GM23338 (cell line): Measurements from ENCODE around the gene HSPA14. TPM values are rescaled to one million over a fixed set of nuclear protein-coding genes. Genes with fewer than 3 reads are reported as not detected.

Source experiments
- ATAC-seq: fragments of 200-7000 bp; cut with Tn5 transposase; 3 replicates; pipeline ENCODE4 v1.9.1; 2020
- DNase-seq: peaks from one replicate; pipeline ENCODE4 v3.0.0-alpha.2; 2015; ENCODE audit warnings: low spot score
- H2AFZ ChIP-seq: fragments of 200-600 bp; sonication (generic); 2 replicates; pipeline ENCODE4 v1.8.0; 2016; ENCODE audit warnings: antibody characterized with exemption, mild to moderate bottlenecking, moderate library complexity
- H3F3A ChIP-seq: fragments of 200-600 bp; sonication (generic); replicated peaks from 2 replicates; pipeline ENCODE4 v1.8.0; 2017; ENCODE audit warnings: antibody characterized with exemption, mixed run types, low read depth
- H3K27ac ChIP-seq: fragments of 200-600 bp; sonication (generic); 2 replicates; pipeline ENCODE4 v1.6.1; 2016; ENCODE audit warnings: low read depth
- H3K27me3 ChIP-seq: fragments of 200-600 bp; sonication (generic); 2 replicates; pipeline ENCODE4 v1.8.0; 2016; ENCODE audit warnings: mild to moderate bottlenecking, mixed run types, moderate library complexity; ENCODE audit not compliant: insufficient read depth
- H3K36me3 ChIP-seq: fragments of 200-600 bp; sonication (generic); 2 replicates; pipeline ENCODE4 v1.8.0; 2016; ENCODE audit warnings: mild to moderate bottlenecking; ENCODE audit not compliant: insufficient read depth
- H3K4me1 ChIP-seq: fragments of 200-600 bp; sonication (generic); 2 replicates; pipeline ENCODE4 v1.8.0; 2016; ENCODE audit warnings: mild to moderate bottlenecking, moderate library complexity; ENCODE audit not compliant: insufficient read depth
- H3K4me2 ChIP-seq: fragments of 200-600 bp; sonication (generic); 2 replicates; pipeline ENCODE4 v1.7.1; 2017; ENCODE audit warnings: mixed run types
- H3K4me3 ChIP-seq: fragments of 200-600 bp; sonication (generic); 2 replicates; pipeline ENCODE4 v1.6.1; 2016; ENCODE audit warnings: mixed run types
- H3K79me2 ChIP-seq: fragments of 200-600 bp; sonication (generic); replicated peaks from 2 replicates; pipeline ENCODE4 v1.8.0; 2017; ENCODE audit warnings: mild to moderate bottlenecking; ENCODE audit not compliant: insufficient read depth
- H3K9me2 ChIP-seq: fragments of 200-600 bp; sonication (generic); 2 replicates; pipeline ENCODE4 v1.8.0; 2017; ENCODE audit not compliant: insufficient read depth
- H4K20me1 ChIP-seq: fragments of 200-600 bp; sonication (generic); replicated peaks from 2 replicates; pipeline ENCODE4 v1.8.0; 2017; ENCODE audit warnings: mild to moderate bottlenecking; ENCODE audit not compliant: insufficient read depth
- H3K27ac Mint-ChIP-seq: 2 replicates; pipeline ENCODE4 v1.8.0; 2020; ENCODE audit warnings: inconsistent platforms, mild to moderate bottlenecking, moderate library complexity, mixed read lengths
- H3K27me3 Mint-ChIP-seq: 3 replicates; pipeline ENCODE4 v1.8.0; 2022; ENCODE audit warnings: low read depth, mild to moderate bottlenecking, moderate library complexity, mixed read lengths, inconsistent platforms; ENCODE audit not compliant: insufficient read depth, poor library complexity
- H3K36me3 Mint-ChIP-seq: 3 replicates; pipeline ENCODE4 v1.8.0; 2021; ENCODE audit warnings: low read depth, mild to moderate bottlenecking, inconsistent platforms, moderate library complexity, mixed read lengths
- H3K4me1 Mint-ChIP-seq: 3 replicates; pipeline ENCODE4 v1.8.0; 2020; ENCODE audit warnings: mild to moderate bottlenecking, inconsistent platforms, mixed read lengths
- H3K4me3 Mint-ChIP-seq: 3 replicates; pipeline ENCODE4 v1.8.0; 2021; ENCODE audit warnings: moderate library complexity, mild to moderate bottlenecking, inconsistent platforms, mixed read lengths
- H3K9me3 Mint-ChIP-seq: 3 replicates; pipeline ENCODE4 v1.8.0; 2020; ENCODE audit warnings: moderate library complexity, mild to moderate bottlenecking, inconsistent platforms, mixed read lengths
- CREB1 ChIP-seq: fragments of 250-450 bp; sonication (Bioruptor Pico); IDR thresholded peaks from 2 replicates; pipeline ENCODE4 v1.5.0; 2020; ENCODE audit warnings: low read depth, mild to moderate bottlenecking, moderate library complexity
- CTCF ChIP-seq, 2 experiments: fragments of 200-600 bp in 1 of 2; sonication (generic) in 1 of 2; conservative IDR thresholded peaks; 2 replicates each; pipeline versions ENCODE4 v1.5.1 to v1.6.1; 2016 to 2017; ENCODE audit warnings: antibody characterized with exemption in 2 of 2, low read depth in 2 of 2, mild to moderate bottlenecking in 2 of 2, moderate library complexity in 1 of 2
- ETS1 ChIP-seq: IDR thresholded peaks from 2 replicates; pipeline ENCODE4 v1.6.1; 2016; ENCODE audit warnings: antibody characterized with exemption
- EZH2 ChIP-seq: fragments of 200-600 bp; sonication (generic); IDR thresholded peaks from one replicate; pipeline ENCODE4 v1.8.0; 2017; ENCODE audit warnings: antibody characterized with exemption, mild to moderate bottlenecking, low read depth; ENCODE audit not compliant: unreplicated experiment
- EZH2phosphoT487 ChIP-seq: fragments of 200-600 bp; sonication (generic); IDR thresholded peaks from one replicate; pipeline ENCODE4 v1.8.1; 2018; ENCODE audit warnings: antibody characterized with exemption; ENCODE audit not compliant: unreplicated experiment
- JUNB ChIP-seq: IDR thresholded peaks from one replicate; pipeline ENCODE4 v1.6.1; 2016; ENCODE audit warnings: antibody characterized with exemption; ENCODE audit not compliant: unreplicated experiment
- NANOG ChIP-seq: IDR thresholded peaks from 2 replicates; pipeline ENCODE4 v1.6.1; 2016; ENCODE audit warnings: antibody characterized with exemption, borderline replicate concordance
- POLR2AphosphoS5 ChIP-seq: IDR thresholded peaks from 2 replicates; pipeline ENCODE4 v1.6.1; 2016; ENCODE audit warnings: antibody characterized with exemption, low read depth
- STAT1 ChIP-seq: IDR thresholded peaks from one replicate; pipeline ENCODE4 v1.6.1; 2016; ENCODE audit warnings: antibody characterized with exemption; ENCODE audit not compliant: unreplicated experiment
- ZNF331 ChIP-seq: fragments of 250-450 bp; sonication (Bioruptor Pico); IDR thresholded peaks from 2 replicates; pipeline ENCODE4 v1.5.0; 2020; ENCODE audit warnings: low read depth, mild to moderate bottlenecking, moderate library complexity
- ZNF462 ChIP-seq: fragments of 250-450 bp; sonication (Bioruptor Pico); IDR thresholded peaks from 2 replicates; pipeline ENCODE4 v1.5.0; 2020; ENCODE audit warnings: mild to moderate bottlenecking, moderate library complexity
- polyA plus RNA-seq: library from polyadenylated mRNA; unstranded; fragments of >200 nt; fragmentation: Nextera tagmentation; extraction: Ambion mirVana; gene quantifications from 2 replicates; pipeline ENCODE4 v1.2.1, GENCODE V29; 2016
- total RNA-seq: library from RNA; depleted of rRNA; stranded (reverse); fragments of >200 nt; shearing (Covaris generic); gene quantifications from 2 replicates; pipeline ENCODE4 v1.2.3, GENCODE V29; 2014

The HSPA14 gene
- total and polyA plus RNA-seq, 2 experiments from 2014 or later: 32.4 to 46.5 TPM

GRCh38 chr10:14843327-14843988 lies 5.4 kb downstream of the HSPA14 start:
- Mint-ChIP-seq H3K27ac (no peak overlapping the region), H3K36me3 (peaks cover 55% of the 10 kb centered on the region), H3K4me3 (no peak overlapping the region), H3K27me3 (no peaks in the 10 kb centered on the region), H3K4me1 (peaks cover 3% of the 10 kb centered on the region; the same call in 2 of the 3 replicates), H3K9me3 (no peaks in the 10 kb centered on the region)
- no peaks in the 10 kb centered on the region for H3F3A ChIP-seq
- TF ChIP-seq ETS1: no peak
- no peak for TF ChIP-seq STAT1
- TF ChIP-seq EZH2: no peak
- no peak for TF ChIP-seq EZH2phosphoT487
- TF ChIP-seq CTCF (conservative IDR thresholded peaks at IDR 0.05; ENCODE audit: low read depth in 2 of 2): no peak
- TF ChIP-seq ZNF331 (CRISPR knock-in tag): no peak
- no peak for TF ChIP-seq NANOG
- no peak for TF ChIP-seq JUNB
- peaks cover 7% of the 10 kb centered on the region for H3K4me1 ChIP-seq
- H3K9me2 ChIP-seq: no peaks in the 10 kb centered on the region
- no peak for ATAC-seq
- H3K36me3 ChIP-seq: peaks cover 48% of the 10 kb centered on the region
- no peak overlapping the region for H3K4me3 ChIP-seq
- H3K27me3 ChIP-seq: no peaks in the 10 kb centered on the region
- no peak overlapping the region for H3K4me2 ChIP-seq
- no peak for DNase-seq
- no peak overlapping the region for H3K27ac ChIP-seq
- H3K79me2 ChIP-seq: peaks cover 42% of the 10 kb centered on the region
- no peak overlapping the region for H2AFZ ChIP-seq
- H4K20me1 ChIP-seq: peaks cover 17% of the 10 kb centered on the region

GRCh38 chr10:14844948-14845347 lies 6.8 kb downstream of the HSPA14 start:
- Histone ChIP-seq H3K4me3 (no peak overlapping the region), H3K4me1 (no peaks in the 10 kb centered on the region), H2AFZ (no peak overlapping the region), H3K79me2 (peaks cover 27% of the 10 kb centered on the region), H3K27me3 (no peaks in the 10 kb centered on the region), H3K27ac (no peak overlapping the region), H3K36me3 (peaks cover 47% of the 10 kb centered on the region), H3F3A (no peaks in the 10 kb centered on the region), H3K4me2 (no peak overlapping the region), H3K9me2 (no peaks in the 10 kb centered on the region), H4K20me1 (peaks cover 12% of the 10 kb centered on the region)
- no peak for ATAC-seq
- TF ChIP-seq POLR2AphosphoS5: no peak
- TF ChIP-seq EZH2phosphoT487: no peak
- no peak for TF ChIP-seq STAT1
- TF ChIP-seq ZNF331 (CRISPR knock-in tag): no peak
- no peak for TF ChIP-seq CREB1
- TF ChIP-seq ZNF462 (CRISPR knock-in tag): no peak
- no peak for TF ChIP-seq EZH2
- no peaks in the 10 kb centered on the region for H3K9me3 Mint-ChIP-seq
- no peaks in the 10 kb centered on the region for H3K27me3 Mint-ChIP-seq
- no peaks in the 10 kb centered on the region for H3K4me1 Mint-ChIP-seq
- H3K4me3 Mint-ChIP-seq: no peak overlapping the region
- DNase-seq: no peak
- no peak overlapping the region for H3K27ac Mint-ChIP-seq
- H3K36me3 Mint-ChIP-seq: peaks cover 50% of the 10 kb centered on the region
